ENCODE data around the gene RFX3.

RFX3 gene

DNA sequence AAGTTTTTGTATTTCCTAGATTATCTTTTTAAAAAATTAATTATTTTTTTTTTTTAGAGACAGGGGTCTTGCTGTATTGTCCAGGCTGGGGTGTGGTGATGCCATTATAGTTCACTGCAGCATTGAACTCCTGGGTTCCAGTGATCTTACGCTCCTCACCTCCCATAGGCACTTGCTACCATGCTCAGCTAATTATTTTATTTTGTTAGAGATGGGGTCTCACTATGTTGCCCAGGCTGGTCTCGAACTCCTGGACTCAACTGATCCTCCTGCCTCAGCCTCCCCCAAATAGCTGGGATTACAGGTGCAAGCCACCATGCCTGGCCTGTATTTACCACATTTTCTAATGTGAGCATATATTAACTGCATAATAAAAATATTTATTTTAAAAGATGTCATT, 274.5 kb downstream of the RFX3 start:
- H3K27me3 ChIP-seq (ENCODE audit: control insufficient read depth, low read length): no peaks in the 10 kb centered on the region
- no peak overlapping the region for H3K4me3 ChIP-seq (ENCODE audit: low read length)
- H3F3A ChIP-seq (ENCODE audit: control insufficient read depth, insufficient read depth): no peaks in the 10 kb centered on the region
- no peak overlapping the region for H3K27ac ChIP-seq (ENCODE audit: low read depth, low read length)
- H3K9me3 ChIP-seq (ENCODE audit: control insufficient read depth, insufficient read depth, low read length): no peaks in the 10 kb centered on the region
- no peaks in the 10 kb centered on the region for H3K9me2 ChIP-seq (replicated peaks; ENCODE audit: control insufficient read depth, low read length)
- H4K20me1 ChIP-seq (ENCODE audit: control insufficient read depth, insufficient read depth, low read depth, low read length): no peaks in the 10 kb centered on the region
- TF ChIP-seq, protein P1, sequence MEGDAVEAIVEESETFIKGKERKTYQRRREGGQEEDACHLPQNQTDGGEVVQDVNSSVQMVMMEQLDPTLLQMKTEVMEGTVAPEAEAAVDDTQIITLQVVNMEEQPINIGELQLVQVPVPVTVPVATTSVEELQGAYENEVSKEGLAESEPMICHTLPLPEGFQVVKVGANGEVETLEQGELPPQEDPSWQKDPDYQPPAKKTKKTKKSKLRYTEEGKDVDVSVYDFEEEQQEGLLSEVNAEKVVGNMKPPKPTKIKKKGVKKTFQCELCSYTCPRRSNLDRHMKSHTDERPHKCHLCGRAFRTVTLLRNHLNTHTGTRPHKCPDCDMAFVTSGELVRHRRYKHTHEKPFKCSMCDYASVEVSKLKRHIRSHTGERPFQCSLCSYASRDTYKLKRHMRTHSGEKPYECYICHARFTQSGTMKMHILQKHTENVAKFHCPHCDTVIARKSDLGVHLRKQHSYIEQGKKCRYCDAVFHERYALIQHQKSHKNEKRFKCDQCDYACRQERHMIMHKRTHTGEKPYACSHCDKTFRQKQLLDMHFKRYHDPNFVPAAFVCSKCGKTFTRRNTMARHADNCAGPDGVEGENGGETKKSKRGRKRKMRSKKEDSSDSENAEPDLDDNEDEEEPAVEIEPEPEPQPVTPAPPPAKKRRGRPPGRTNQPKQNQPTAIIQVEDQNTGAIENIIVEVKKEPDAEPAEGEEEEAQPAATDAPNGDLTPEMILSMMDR (IDR thresholded peaks at IDR 0.05; ENCODE audit: low read depth, low read length, poor library complexity, severe bottlenecking): no peak
- TF ChIP-seq EZH2phosphoT487 (IDR thresholded peaks at IDR 0.05; ENCODE audit: borderline replicate concordance, low read length): no peak
- H3K79me2 ChIP-seq (ENCODE audit: control insufficient read depth, low read length): no peaks in the 10 kb centered on the region
- H3K36me3 ChIP-seq (ENCODE audit: control insufficient read depth, low read length): peaks cover 7% of the 10 kb centered on the region; the same call in 1 of the 2 replicates
- no peaks in the 10 kb centered on the region for H3K4me1 ChIP-seq (ENCODE audit: control insufficient read depth, low read length)
- H3K4me2 ChIP-seq (ENCODE audit: low read length): no peak overlapping the region

DNA sequence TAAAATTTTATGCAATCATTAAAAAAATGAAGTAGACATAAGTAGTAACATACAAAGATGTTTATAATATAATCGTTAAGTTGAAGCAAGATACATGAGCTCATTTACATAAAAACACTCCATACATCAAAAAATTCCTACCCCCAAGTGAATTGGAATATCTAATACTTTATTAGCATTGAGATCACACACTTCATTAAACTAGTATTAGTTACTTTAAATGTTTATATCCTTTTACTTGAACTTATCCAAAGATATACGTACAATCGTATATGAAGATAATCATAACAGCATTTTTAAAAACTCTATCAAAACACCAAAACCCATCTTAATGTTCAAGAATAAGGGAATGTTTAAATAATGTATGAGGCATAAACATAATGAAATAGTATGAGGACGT, 275.1 kb downstream of the RFX3 start:
- H3K4me3 ChIP-seq (ENCODE audit: low read length): no peak overlapping the region
- H3F3A ChIP-seq (ENCODE audit: control insufficient read depth, insufficient read depth): no peaks in the 10 kb centered on the region
- H3K27ac ChIP-seq (ENCODE audit: low read depth, low read length): no peak overlapping the region
- no peak overlapping the region for H3K4me2 ChIP-seq (ENCODE audit: low read length)
- H3K4me1 ChIP-seq (ENCODE audit: control insufficient read depth, low read length): no peaks in the 10 kb centered on the region
- no peaks in the 10 kb centered on the region for H3K9me3 ChIP-seq (ENCODE audit: control insufficient read depth, insufficient read depth, low read length)
- no peak for TF ChIP-seq EZH2phosphoT487 (IDR thresholded peaks at IDR 0.05; ENCODE audit: borderline replicate concordance, low read length)
- TF ChIP-seq, protein P1 (IDR thresholded peaks at IDR 0.05; ENCODE audit: low read depth, low read length, poor library complexity, severe bottlenecking): no peak
- H4K20me1 ChIP-seq (ENCODE audit: control insufficient read depth, insufficient read depth, low read depth, low read length): no peaks in the 10 kb centered on the region
- H3K79me2 ChIP-seq (ENCODE audit: control insufficient read depth, low read length): no peaks in the 10 kb centered on the region
- H3K9me2 ChIP-seq (replicated peaks; ENCODE audit: control insufficient read depth, low read length): no peaks in the 10 kb centered on the region
- H3K36me3 ChIP-seq (ENCODE audit: control insufficient read depth, low read length): peaks cover 7% of the 10 kb centered on the region; the same call in 1 of the 2 replicates
- H3K27me3 ChIP-seq (ENCODE audit: control insufficient read depth, low read length): no peaks in the 10 kb centered on the region

DNA sequence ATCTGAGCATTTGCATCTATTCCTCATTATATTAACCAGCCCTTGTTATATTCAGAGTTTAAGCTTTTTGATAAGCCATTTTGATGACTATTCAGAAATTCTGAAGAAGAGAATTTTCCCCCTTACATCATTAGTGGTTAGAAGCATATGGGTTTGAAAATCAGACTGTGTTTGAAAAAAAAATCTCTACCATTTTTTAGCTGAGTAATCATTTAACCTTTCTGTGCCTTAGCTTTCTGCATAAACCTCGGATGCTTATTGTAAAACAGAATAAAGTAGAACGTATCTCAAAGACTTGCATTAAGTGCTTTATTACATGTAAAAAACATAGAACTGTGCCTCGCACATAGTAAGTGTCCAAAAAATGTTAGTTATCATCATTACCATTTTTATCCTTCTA, 278.6 kb downstream of the RFX3 start:
- Histone ChIP-seq H3K4me3 (ENCODE audit: low read length) (no peak overlapping the region), H3K4me1 (ENCODE audit: control insufficient read depth, low read length) (no peaks in the 10 kb centered on the region), H3K9me3 (ENCODE audit: control insufficient read depth, insufficient read depth, low read length) (no peaks in the 10 kb centered on the region), H4K20me1 (ENCODE audit: control insufficient read depth, insufficient read depth, low read depth, low read length) (no peaks in the 10 kb centered on the region), H3K36me3 (ENCODE audit: control insufficient read depth, low read length) (no peaks in the 10 kb centered on the region), H3K4me2 (ENCODE audit: low read length) (no peak overlapping the region), H3K27me3 (ENCODE audit: control insufficient read depth, low read length) (no peaks in the 10 kb centered on the region), H3F3A (ENCODE audit: control insufficient read depth, insufficient read depth) (no peaks in the 10 kb centered on the region), H3K9me2 (replicated peaks; ENCODE audit: control insufficient read depth, low read length) (no peaks in the 10 kb centered on the region), H3K27ac (ENCODE audit: low read depth, low read length) (no peak overlapping the region), H3K79me2 (ENCODE audit: control insufficient read depth, low read length) (no peaks in the 10 kb centered on the region)
- TF ChIP-seq, protein P1 (IDR thresholded peaks at IDR 0.05; ENCODE audit: low read depth, low read length, poor library complexity, severe bottlenecking): no peak
- no peak for TF ChIP-seq EZH2phosphoT487 (IDR thresholded peaks at IDR 0.05; ENCODE audit: borderline replicate concordance, low read length)

DNA sequence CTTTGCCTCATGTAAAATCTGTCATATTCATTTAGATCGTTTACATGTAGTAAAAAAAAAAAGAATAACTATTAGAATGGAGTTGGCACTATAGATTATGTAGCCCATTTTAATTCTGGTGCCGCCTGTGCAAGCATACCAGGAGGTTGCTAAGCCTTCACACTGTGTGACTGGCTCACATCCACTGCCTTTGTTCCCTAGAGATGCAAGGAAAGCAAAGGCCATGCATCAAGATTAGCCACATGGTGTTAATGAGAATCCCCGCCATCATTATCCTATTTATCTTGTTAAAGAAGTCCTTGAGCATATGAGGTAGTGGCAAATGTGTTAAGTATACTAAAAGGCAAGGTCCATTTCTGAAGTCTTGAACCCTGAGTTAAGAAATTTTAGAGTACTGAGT, 279.6 kb downstream of the RFX3 start:
- Histone ChIP-seq H3K9me2 (replicated peaks; ENCODE audit: control insufficient read depth, low read length) (no peaks in the 10 kb centered on the region), H4K20me1 (ENCODE audit: control insufficient read depth, insufficient read depth, low read depth, low read length) (no peaks in the 10 kb centered on the region), H3K27ac (ENCODE audit: low read depth, low read length) (no peak overlapping the region), H3K36me3 (ENCODE audit: control insufficient read depth, low read length) (no peaks in the 10 kb centered on the region), H3F3A (ENCODE audit: control insufficient read depth, insufficient read depth) (no peaks in the 10 kb centered on the region), H3K4me2 (ENCODE audit: low read length) (no peak overlapping the region), H3K79me2 (ENCODE audit: control insufficient read depth, low read length) (no peaks in the 10 kb centered on the region), H3K27me3 (ENCODE audit: control insufficient read depth, low read length) (no peaks in the 10 kb centered on the region), H3K4me3 (ENCODE audit: low read length) (no peak overlapping the region), H3K4me1 (ENCODE audit: control insufficient read depth, low read length) (no peaks in the 10 kb centered on the region), H3K9me3 (ENCODE audit: control insufficient read depth, insufficient read depth, low read length) (no peaks in the 10 kb centered on the region)
- TF ChIP-seq, protein P1 (IDR thresholded peaks at IDR 0.05; ENCODE audit: low read depth, low read length, poor library complexity, severe bottlenecking): no peak
- no peak for TF ChIP-seq EZH2phosphoT487 (IDR thresholded peaks at IDR 0.05; ENCODE audit: borderline replicate concordance, low read length)

Data from DOHH2 (cell line).